ENCODE measurements around the gene NAV1. TPM values are rescaled to one million over a fixed set of nuclear protein-coding genes. Genes with fewer than 3 reads are reported as not detected.
"Not testable (repeated sequence)": the region's sequence is repeated elsewhere in the genome, so short reads cannot be mapped to it uniquely, and the experiment has no call there.

NAV1 gene
- total RNA-seq, 1 donor from 2014 or later = 22.0 TPM

DNA sequence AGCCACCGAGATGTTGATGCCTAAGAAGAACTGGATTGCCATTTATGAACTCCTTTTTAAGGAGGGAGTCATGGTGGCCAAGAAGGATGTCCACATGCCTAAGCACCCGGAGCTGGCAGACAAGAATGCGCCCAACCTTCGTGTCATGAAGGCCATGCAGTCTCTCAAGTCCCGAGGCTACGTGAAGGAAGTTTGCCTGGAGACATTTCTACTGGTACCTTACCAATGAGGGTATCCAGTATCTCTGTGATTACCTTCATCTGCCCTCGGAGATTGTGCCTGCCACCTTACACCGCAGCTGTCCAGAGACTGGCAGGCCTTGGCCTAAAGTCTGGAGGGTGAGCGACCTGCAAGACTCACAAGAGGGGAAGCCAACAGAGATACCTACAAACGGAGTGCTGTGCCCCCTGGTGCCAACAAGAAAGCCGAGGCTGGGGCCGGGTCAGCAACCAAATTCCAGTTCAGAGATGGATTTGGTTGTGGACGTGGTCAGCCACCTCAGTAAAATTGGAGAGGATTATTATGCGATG is 18.8 kb upstream of the NAV1 start:
- not testable (repeated sequence) for DNase-seq (ENCODE audit: low spot score)

DNA sequence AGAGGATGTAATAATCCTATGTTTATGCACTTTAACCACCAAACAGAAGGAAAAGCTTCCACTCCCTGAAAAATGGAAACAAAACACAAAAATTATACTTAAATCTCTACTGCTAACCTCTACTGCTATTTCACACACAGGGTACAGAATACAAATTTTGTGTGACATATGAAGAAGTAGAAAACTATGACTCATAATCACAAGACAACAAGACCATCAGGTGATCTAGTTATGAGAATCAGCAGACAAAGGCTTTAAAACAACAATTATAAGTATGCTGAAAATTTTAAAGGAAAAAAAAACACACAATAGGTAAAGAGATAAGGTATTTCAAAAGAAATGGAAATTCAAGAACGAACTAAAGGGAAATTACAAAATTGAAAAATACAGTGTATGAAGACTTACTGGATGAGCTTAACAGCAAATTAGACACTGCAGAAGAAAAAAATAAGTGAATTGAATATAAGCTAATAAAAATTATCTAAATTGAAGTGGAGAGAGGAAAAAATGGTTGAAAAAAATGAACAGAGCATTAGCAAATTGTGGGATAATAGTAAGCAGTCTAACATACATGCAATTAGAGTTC is 13.6 kb upstream of the NAV1 start:
- DNase-seq (ENCODE audit: low spot score) = no peak

GRCh38 chr1:201527879-201528278 is 11.0 kb upstream of the NAV1 start:
- no peak for DNase-seq (ENCODE audit: low spot score)

DNA sequence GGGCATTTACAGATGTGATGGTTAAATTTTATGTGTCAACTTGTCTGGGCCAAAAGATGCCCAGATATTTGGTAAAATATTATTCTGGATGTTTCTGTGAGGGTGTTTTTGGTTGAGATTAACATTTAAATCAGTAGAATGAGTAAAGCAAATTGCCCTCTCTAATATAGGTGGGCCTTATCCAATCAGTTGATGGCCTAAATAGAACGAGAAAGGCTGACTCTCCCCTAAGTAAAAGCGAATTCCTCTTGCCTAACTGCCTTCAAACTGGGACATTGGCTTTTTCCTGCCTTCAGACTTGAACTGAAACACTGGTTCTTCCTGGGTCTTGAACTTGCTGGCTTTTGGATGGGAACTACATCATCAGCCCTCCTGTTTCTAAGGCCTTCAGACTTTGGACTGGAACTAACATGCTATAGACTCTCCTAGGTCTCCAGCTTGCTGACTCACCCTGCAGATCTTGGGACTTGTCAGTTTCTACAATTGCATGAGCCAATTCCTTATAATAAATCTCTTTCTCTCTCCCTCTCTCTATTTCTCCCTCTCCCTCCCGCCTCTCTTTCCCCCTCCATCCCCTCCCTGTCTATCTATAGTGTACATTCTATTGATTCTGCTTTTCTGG is 10.2 kb upstream of the NAV1 start:
- DNase-seq (ENCODE audit: low spot score) = peak; percentile 53

DNA sequence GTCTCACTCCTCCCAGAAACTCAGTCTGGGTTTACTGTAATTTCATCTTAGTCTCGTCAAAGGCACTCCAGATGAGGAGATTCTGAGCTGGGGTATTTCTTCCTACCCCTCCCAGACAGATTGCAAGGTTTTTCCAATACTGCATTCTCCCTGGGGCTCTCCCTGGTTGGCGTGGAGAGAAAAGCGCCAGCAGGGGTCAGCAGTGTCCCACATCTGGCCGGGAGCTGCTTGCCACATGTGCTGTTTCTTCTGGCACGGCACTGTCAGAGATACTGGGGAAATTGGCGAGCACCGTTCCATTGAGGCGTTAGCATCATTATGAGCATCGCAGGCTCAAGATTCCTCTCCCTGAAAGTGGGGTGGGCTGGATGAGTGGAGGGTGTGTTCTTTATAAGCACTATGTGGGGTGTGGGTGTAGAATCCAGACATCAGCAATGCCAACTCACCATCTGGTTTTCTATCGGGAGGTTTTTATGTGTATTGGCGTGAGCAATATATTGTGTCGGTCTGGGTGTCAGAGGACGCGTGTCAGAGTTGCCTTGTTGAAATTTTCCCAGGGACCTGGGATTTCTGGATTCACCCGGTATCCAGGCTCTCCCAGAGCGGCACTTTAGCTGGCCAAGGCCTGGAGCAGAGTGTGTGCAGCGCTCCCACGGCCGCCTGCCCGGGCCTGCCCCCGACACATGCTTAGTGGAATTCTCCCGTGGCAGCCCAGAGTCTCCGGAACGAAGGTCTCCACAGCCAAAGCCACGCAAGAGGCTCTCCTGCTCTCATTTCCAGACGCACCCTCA is 8.0 kb upstream of the NAV1 start:
- peak; percentile 82 for DNase-seq (ENCODE audit: low spot score)

DNA sequence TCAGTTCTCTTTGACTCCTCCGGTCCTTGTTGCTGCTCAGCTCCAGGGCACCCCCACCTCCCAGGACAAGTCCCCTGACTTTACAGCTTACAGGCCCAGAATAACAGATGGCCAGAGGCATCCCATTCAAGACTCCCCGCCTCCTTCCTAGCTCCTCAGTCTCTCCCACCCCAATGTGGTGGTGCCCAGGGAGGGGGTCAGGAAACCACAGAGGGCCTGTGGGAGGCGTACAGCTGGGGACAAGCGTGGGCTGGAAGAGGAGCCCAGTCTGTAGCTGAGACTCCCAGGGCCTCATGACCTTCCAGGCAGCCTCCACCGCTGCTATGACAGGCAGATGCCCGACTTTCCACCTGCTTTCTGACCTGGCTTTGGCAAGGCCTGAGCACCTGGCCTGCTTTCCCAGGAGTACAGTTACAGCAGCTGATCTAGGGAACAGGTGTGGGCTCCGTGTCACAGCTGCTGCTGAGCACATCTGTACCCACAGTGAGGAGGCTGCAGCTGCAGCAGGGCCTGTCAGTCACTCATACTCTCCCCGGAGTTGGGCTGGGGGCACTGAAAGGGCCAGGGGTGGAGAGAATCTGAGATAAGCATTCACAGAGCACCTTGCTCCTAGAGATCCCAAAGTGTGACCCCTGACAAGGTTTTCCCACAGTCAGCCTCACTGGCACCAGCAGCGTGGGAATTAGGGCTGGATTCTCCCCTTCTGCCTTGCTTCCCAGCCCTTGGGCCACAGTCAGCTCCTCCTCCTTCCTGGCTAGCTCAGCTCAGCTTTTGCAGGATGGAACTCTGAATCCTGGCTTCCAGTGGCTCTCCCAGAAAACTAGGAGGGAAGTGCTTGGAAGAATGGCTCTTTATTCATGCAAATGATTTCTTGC is 7.1 kb upstream of the NAV1 start:
- DNase-seq (ENCODE audit: low spot score) = no peak

GRCh38 chr1:201533836-201534235 is 5.1 kb upstream of the NAV1 start:
- no peak for DNase-seq (ENCODE audit: low spot score)

- DNase-seq (ENCODE audit: low spot score) = no peak
These were observed 3.6 kb upstream of the NAV1 start for GRCh38 chr1:201535046-201535918.

GRCh38 chr1:201535919-201536245 is 3.0 kb upstream of the NAV1 start:
- DNase-seq (ENCODE audit: low spot score) = no peak

DNA sequence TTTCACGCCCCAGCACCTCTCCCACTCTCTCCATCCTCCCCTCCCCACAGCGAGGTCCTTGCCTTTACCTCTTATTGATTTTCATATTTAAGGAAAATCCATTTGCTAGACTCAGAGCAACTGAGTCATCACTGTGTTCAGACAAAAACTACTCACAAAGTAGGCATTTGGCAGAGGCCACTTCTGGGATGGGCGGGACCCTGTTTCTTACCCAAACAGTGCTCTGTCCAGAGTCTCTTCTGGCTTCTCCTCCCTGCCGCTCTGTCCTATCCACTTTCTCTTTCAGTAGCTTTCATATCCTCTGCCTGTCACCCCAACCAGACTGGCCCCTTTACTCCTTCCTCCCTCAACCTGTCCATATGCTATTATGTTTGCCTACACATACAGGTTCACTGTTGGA is 2.4 kb upstream of the NAV1 start:
- no peak for DNase-seq (ENCODE audit: low spot score)

DNA sequence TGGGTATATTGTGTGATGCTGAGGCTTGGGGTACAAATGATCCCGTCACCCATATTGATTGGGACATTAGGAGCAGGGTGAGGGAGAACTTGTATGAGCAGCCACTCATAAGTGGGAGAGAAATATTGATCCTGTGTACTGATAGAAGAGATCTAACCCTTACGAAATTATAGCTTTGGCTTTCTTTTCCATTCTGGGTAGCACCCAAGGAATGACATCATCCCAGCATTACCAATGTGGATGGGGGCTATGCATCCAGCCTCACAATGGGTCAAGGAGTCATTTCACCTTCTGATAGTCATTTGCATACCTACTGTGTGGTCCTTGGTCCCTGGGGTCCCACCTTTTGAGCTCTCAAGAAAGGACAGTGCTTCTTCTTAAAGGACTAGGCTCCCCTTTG is 1.9 kb upstream of the NAV1 start:
- DNase-seq (ENCODE audit: low spot score) = no peak

DNA sequence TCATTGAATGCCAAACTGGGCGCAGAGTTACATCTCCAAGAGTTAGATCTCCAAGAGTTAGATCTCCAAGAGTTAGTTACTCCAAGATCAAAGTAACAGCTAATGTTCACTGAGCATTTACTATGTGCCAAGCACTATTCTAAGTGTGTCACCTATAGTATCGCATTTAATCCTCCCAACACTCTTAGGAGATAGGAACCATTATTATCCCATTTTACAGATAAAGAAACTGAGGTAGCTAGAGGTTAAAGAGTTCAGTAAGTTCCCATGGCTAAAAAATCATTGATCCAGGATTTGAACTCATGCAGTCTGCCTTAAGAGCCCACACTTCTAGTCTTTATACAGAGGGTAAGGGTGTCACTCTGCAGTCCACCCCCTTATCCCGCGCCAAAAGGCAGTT is 1.5 kb upstream of the NAV1 start:
- DNase-seq (ENCODE audit: low spot score) = no peak

GRCh38 chr1:201537891-201538611 is 876 bp upstream of the NAV1 start:
- DNase-seq (ENCODE audit: low spot score) = no peak

GRCh38 chr1:201539561-201540431 is 869 bp downstream of the NAV1 start:
- DNase-seq (ENCODE audit: low spot score) = no peak

DNA sequence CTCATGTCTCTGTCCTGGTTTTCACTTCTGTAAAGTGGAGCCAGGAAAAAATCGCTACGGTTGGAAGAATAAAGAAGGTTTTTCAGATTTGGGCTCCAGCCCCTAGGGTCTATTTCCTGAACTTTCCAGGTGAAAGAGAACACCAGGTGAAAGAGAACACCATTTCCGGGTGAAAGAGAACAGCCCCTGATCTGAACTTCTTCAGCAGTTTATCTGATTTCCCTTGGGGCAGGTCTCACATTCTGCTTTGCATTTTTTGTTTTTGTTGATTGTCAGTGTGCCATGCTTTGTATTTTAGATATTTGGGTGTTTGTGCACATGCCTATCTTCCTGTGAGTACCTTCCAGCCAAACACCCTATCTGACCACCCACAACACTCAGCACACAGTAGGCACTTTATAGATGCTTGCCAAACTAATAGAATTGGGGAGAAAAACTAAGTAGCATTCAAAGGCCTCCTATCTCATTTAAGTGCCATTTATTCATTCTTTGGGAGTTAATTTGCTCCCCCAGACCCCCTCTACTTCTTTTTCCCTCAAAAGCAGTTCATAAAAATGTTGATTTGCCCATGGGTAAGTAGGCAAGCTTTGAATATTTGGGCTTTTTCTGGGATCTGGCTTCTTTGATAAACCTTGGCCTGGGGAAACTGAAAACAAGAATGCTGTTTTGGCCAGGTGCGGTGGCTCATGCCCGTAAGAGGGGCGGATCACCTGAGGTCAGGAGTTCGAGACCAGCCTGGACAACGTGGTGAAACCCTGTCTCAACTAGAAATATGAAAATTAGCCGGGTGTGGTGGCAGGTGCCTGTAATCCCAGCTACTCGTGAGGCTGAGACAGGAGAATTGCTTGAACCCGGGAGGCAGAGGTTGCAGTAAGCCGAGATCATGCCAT is 2.2 kb downstream of the NAV1 start:
- no peak for DNase-seq (ENCODE audit: low spot score)

DNA sequence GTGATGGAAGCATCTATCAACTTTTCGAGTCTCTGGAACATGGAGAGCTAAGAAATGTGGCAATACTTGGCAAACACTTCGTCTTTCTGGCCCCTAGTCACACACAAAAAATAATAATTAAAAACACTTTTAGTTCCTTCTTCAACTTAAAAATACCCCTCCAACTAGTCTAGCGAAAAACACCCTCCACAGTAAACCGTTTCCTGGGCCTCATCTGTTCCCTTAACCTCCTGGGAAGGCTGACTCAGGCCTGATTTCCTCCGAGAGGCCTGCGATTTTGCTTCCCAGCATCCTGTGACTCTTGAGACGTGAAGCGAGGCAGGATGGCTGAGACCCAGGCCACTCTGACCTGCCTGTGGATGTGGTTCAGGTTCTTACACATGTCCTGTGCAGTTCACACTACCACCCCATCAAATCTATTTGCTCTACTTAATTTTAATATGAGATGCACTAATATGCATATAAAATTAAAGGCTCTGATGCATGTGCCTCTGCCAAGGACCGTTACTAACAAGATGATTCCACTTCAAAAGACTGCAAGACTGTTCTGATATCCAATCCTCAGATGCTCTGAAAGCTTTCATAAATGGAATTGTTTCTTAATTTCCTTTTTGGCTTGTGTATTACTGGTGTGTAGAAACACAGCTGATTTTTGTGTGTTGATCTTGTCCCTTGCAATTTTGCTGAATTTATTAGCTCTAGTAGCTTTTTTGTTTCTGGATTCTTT is 3.5 kb downstream of the NAV1 start:
- no peak for DNase-seq (ENCODE audit: low spot score)

GRCh38 chr1:201543871-201544642 is 5.1 kb downstream of the NAV1 start:
- DNase-seq (ENCODE audit: low spot score) = no peak

All from mucosa of gallbladder (tissue), 1 donor.